HUDEP-2 (cell line): Measurements from ENCODE around the gene RPL28.
"Not testable (repeated sequence)": the region's sequence is repeated elsewhere in the genome, so short reads cannot be mapped to it uniquely, and the experiment has no call there.

Experiments used
- DNase-seq, 76 experiments: peaks; one replicate each; lab custom pipeline; 2025; ENCODE audit not compliant: unreplicated experiment in 76 of 76; lab: John Stamatoyannopoulos, UW

RPL28 gene

GRCh38 chr19:55389386-55390317 lies 3.9 kb downstream of the RPL28 start:
- DNase-seq, result no peak

- peak in 5 of 76 experiments; percentile 23 to 54 (median 30) for DNase-seq
These were observed 4.7 kb downstream of the RPL28 start for GRCh38 chr19:55390461-55390880.

- DNase-seq, result peak in 31 of 76 experiments; percentile 21 to 53 (median 38)
These were observed 5.5 kb downstream of the RPL28 start for GRCh38 chr19:55391191-55391670.

GRCh38 chr19:55391702-55392615 lies 6.2 kb downstream of the RPL28 start:
- DNase-seq, result no peak

- no peak for DNase-seq
These were observed 7.4 kb downstream of the RPL28 start for GRCh38 chr19:55392820-55393761.

GRCh38 chr19:55398200-55398925 lies 12.6 kb downstream of the RPL28 start:
- no peak for DNase-seq

GRCh38 chr19:55400281-55401087 lies 14.8 kb downstream of the RPL28 start:
- DNase-seq, result no peak

GRCh38 chr19:55401390-55401789 lies 15.7 kb downstream of the RPL28 start:
- not testable (repeated sequence) for DNase-seq

GRCh38 chr19:55402509-55402908 lies 16.8 kb downstream of the RPL28 start:
- no peak for DNase-seq

- DNase-seq, result no peak
These were observed 19.9 kb downstream of the RPL28 start for GRCh38 chr19:55405638-55406037.

- DNase-seq, result no peak
These were observed 20.5 kb downstream of the RPL28 start for GRCh38 chr19:55406091-55406825.

- DNase-seq, result peak in 36 of 76 experiments; percentile 19 to 65 (median 42)
These were observed 21.3 kb downstream of the RPL28 start for GRCh38 chr19:55406826-55407549.

GRCh38 chr19:55407550-55407799 lies 21.7 kb downstream of the RPL28 start, which contains the start of gene UBE2S:
TSS of gene UBE2S (minus strand) at chr19:55407788. CDS start at chr19:55407589, 199 bp downstream.
- not testable (repeated sequence) for DNase-seq

GRCh38 chr19:55407800-55408532 lies 22.2 kb downstream of the RPL28 start:
- DNase-seq, result peak; percentile 90 to 100 (median 99)

- no peak for DNase-seq
These were observed 22.8 kb downstream of the RPL28 start for GRCh38 chr19:55408533-55408872.

GRCh38 chr19:55409179-55409578 lies 23.4 kb downstream of the RPL28 start:
- not testable (repeated sequence) for DNase-seq

GRCh38 chr19:55410168-55410567 lies 24.4 kb downstream of the RPL28 start:
- no peak for DNase-seq
